Testis (tissue), 3 donors: Measurements from ENCODE around the gene LDLRAD4. TPM values are rescaled to one million over a fixed set of nuclear protein-coding genes. Genes with fewer than 3 reads are reported as not detected.
A peak's percentile ranks its signal among the peaks of the same experiment; 100 is the strongest.

Source experiments
- DNase-seq: peaks from one replicate; pipeline ENCODE4 v3.0.0-alpha.2; 2019
- H3K27ac ChIP-seq, 2 donors: fragments of 200-600 bp; sonication (generic); one replicate each; pipeline ENCODE4 v1.5.1; 2019
- H3K27me3 ChIP-seq: fragments of 200-600 bp; sonication (generic); one replicate; pipeline ENCODE4 v1.5.1; 2019
- H3K36me3 ChIP-seq: fragments of 200-600 bp; sonication (generic); one replicate; pipeline ENCODE4 v1.5.1; 2017; ENCODE audit warnings: low read depth; ENCODE audit errors: missing control alignments
- H3K4me1 ChIP-seq: fragments of 200-600 bp; sonication (generic); one replicate; pipeline ENCODE4 v1.5.1; 2019
- H3K4me3 ChIP-seq, 2 donors: fragments of 200-600 bp; sonication (generic); one replicate each; pipeline ENCODE4 v1.5.1; 2017 to 2019
- H3K9me3 ChIP-seq: fragments of 200-600 bp; sonication (generic); one replicate; pipeline ENCODE4 v1.5.1; 2017
- CTCF ChIP-seq, 3 experiments: fragments of 450-650 bp in 2 of 3; fragments of 200-600 bp in 1 of 3; sonication (generic) in 1 of 3; IDR thresholded peaks; one replicate each; pipeline ENCODE4 v1.5.1; 2016 to 2019; ENCODE audit warnings: antibody characterized with exemption in 3 of 3, mild to moderate bottlenecking in 2 of 3, moderate library complexity in 1 of 3
- POLR2A ChIP-seq: fragments of 450-650 bp; IDR thresholded peaks from one replicate; pipeline ENCODE4 v1.6.1; 2017; ENCODE audit warnings: antibody characterized with exemption, mild to moderate bottlenecking, moderate library complexity
- WGBS, 2 donors: methylation state at CpG; one replicate each; pipeline ENCODE4 v1.1.5; 2018; 5-methylcytosine and 5-hydroxymethylcytosine counted together
- intact Hi-C: fragments of 100-400 bp; cut with DNase I; formaldehyde crosslinking; loops from one replicate; pipeline ENCODE4 v1.15.1; 2023; ENCODE audit warnings: low total_unique reads
- polyA plus RNA-seq: library from polyadenylated mRNA; stranded (reverse); fragments of 350-450 nt; fragmentation: Illumina TruSeq; extraction: RNeasy Lipid Tissue Mini Kit (QIAGEN cat#74804); gene quantifications from one replicate; pipeline ENCODE4 v1.2.3, GENCODE V29; 2014; ENCODE audit warnings: low read depth, low replicate concordance; ENCODE audit not compliant: insufficient read depth
- total RNA-seq, 2 donors: library from RNA; depleted of rRNA; stranded (reverse); fragments of >200 nt; gene quantifications; one replicate each; pipeline ENCODE4 v1.2.3, GENCODE V29; 2016

LDLRAD4 gene
- total and polyA plus RNA-seq, 3 donors from 2014 or later, result 22.0 to 42.2 (median 25.9) TPM

GRCh38 chr18:13532406-13533075 is 314.0 kb downstream of the LDLRAD4 start:
- WGBS, 2 donors, result 86 to 90% methylated on average over 13 to 14 of the region's 14 CpGs
- H3K4me1 ChIP-seq, result no peaks in the 10 kb centered on the region
- DNase-seq, result no peak
- TF ChIP-seq POLR2A (no peak), CTCF (IDR thresholded peaks at IDR 0.05) (no peak)
- H3K4me3 ChIP-seq, result no peak overlapping the region
- H3K27ac ChIP-seq, result no peak overlapping the region
- H3K9me3 ChIP-seq, result no peaks in the 10 kb centered on the region
- H3K27me3 ChIP-seq, result no peaks in the 10 kb centered on the region
- intact Hi-C loops, result no loop called here
- H3K36me3 ChIP-seq, result no peaks in the 10 kb centered on the region

- H3K27me3 ChIP-seq, result no peaks in the 10 kb centered on the region
- H3K36me3 ChIP-seq, result no peaks in the 10 kb centered on the region
- no peak overlapping the region for H3K4me3 ChIP-seq
- H3K27ac ChIP-seq, result no peak overlapping the region
- WGBS, 2 donors, result 79 to 86% methylated on average over 4 of the region's 4 CpGs
- no peak for DNase-seq
- H3K4me1 ChIP-seq, result peaks cover 1% of the 10 kb centered on the region
- TF ChIP-seq CTCF (IDR thresholded peaks at IDR 0.05) (no peak), POLR2A (no peak)
- intact Hi-C loops, result no loop called here
- no peaks in the 10 kb centered on the region for H3K9me3 ChIP-seq
Observed at GRCh38 chr18:13534631-13535030, 316.1 kb downstream of the LDLRAD4 start.

- Histone ChIP-seq H3K9me3 (no peaks in the 10 kb centered on the region), H3K4me1 (peaks cover 11% of the 10 kb centered on the region), H3K27ac (peak overlapping the region in 1 of 2 donors; percentile 16), H3K4me3 (no peak overlapping the region), H3K27me3 (no peaks in the 10 kb centered on the region), H3K36me3 (no peaks in the 10 kb centered on the region)
- no peak for DNase-seq
- intact Hi-C loops, result no loop called here
- TF ChIP-seq POLR2A (no peak), CTCF (IDR thresholded peaks at IDR 0.05) (no peak)
Observed at GRCh38 chr18:13536578-13536977, 318.0 kb downstream of the LDLRAD4 start.

GRCh38 chr18:13537022-13537780 is 318.6 kb downstream of the LDLRAD4 start:
- Histone ChIP-seq H3K36me3 (no peaks in the 10 kb centered on the region), H3K4me3 (no peak overlapping the region), H3K4me1 (peaks cover 11% of the 10 kb centered on the region), H3K27ac (no peak overlapping the region), H3K9me3 (no peaks in the 10 kb centered on the region), H3K27me3 (no peaks in the 10 kb centered on the region)
- TF ChIP-seq POLR2A (no peak), CTCF (IDR thresholded peaks at IDR 0.05) (no peak)
- no peak for DNase-seq
- intact Hi-C loops, result no loop called here
- 94% methylated on average over 7 of the region's 7 CpGs for WGBS, 2 donors
